Effector CD8-positive, alpha-beta T cell (primary cell): ENCODE data around the gene CRTAP.
"Not testable (repeated sequence)": the region's sequence is repeated elsewhere in the genome, so short reads cannot be mapped to it uniquely, and the experiment has no call there.

Experiments
- DNase-seq: peaks from one replicate; lab custom pipeline; 2025; lab: John Stamatoyannopoulos, UW

The CRTAP gene

DNA sequence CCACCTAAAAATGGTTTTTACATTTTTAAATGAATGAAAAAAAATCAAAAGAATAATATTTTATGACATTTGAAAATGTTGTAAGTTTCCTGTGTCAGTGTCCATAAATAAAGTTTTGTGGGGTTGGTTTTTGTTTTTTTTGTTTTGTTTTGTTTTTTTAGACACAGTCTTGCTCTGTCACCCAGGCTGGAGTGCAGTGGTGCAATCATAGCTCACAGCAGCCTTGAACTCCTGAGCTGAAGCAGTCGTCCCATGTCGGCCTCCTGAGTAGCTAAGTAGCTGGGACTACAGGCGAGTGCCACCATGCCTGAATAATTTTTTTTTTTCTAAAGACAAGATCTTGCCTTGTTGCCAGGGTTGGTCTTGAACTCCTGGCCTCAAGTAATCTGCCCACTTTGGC lies 14.1 kb upstream of the CRTAP start:
- DNase-seq, result no peak

DNA sequence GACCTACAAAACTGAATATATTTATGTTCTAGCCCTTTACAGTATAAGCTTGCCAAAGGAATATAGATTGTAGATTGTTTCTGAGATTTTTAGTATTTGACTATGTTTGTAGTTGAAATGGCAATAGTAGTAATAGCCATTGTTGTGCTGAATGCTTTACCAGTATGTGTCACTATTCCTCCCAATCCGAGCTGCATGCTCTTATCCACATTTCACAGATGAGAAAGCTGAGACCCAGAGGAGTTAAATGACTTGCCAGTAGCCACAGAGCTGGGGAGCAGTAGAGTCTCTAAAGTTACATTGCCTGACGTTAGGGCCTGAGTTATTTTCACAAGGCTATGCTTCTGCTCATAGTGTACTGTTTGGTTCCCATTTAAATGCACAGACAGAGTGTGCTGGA lies 13.6 kb upstream of the CRTAP start:
- no peak for DNase-seq

DNA sequence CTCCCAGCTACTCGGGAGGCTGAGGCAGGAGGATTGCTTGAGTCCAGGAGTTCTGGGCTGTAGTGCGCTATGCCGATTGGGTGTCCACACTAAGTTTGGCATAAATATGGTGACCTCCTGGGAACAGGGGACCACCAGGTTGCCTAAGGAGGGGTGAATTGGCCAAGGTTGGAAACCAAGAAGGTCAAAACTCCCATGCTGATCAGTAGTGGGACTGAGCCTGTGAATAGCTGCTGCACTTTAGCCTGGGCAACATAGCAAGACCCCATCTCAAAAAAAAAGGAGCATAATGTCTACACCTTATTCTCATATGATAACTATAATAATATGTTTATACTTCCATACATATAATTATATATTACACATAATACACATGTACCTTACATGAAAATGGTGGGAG lies 10.8 kb upstream of the CRTAP start:
- no peak for DNase-seq

DNA sequence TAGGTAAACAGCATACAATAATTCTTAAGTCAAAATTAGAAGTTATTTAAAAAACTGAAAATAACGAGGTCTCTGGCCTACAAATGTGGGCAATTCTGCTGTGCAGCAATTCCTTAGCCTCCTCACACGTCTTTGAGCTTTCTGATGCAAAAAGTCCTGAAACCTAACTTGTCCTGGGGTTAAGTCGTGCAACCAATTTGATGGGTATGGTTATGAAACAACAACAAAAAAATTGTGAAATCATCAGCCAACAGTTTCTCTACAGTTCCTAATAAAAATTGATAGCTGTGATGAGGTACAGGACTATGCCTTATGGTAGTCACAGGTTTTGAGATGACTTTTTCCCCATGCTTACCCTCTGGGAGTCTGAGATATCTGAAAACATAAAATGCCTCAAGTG lies 10.3 kb upstream of the CRTAP start:
- no peak for DNase-seq

DNA sequence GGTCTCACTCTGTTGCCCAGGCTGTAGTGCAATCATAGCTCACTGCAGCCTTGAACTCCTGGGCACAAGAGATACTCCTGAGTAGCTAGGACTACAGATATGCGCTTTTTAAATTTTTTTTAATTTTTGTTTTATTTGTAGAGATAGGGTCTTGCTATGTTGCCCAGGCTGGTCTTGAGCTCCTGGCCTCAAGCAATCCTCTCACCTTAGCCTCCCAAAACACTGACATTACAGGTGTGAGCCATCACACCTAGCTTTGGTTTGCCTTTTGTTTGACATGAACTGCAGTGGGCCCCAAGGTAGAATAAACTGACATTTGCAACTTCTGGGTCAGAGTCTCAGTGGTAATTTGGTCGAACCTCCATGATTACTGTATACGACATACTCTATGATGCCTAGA lies 9.0 kb upstream of the CRTAP start:
- no peak for DNase-seq

DNA sequence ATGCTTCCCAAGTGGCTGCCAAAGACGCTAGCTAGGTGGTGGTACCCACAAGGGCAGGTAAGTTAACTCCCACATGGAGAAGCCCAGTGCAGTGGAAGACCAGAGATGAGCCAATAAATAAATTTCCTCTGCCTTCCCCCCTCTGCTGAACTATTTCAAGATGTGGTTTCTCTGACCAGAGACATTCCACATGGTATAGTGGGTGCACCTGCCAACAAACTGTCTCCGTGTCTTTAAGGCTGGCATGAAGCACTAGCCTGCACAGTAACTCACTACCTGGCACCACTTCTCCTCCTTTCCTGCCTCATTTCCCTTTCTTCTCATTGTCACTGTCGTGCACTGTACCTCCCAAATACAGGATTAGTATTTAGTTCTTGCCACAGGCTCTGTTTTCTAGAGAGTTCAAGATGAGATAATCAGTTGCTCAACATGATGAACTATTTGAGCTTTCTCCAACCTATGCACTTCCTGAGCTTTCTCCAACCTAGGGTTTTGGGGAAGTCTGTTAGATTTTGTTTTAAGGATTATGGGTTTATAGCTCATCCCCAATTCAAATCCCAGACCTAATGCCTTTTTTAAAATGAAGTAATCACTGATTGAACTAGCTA lies 8.4 kb upstream of the CRTAP start:
- no peak for DNase-seq

DNA sequence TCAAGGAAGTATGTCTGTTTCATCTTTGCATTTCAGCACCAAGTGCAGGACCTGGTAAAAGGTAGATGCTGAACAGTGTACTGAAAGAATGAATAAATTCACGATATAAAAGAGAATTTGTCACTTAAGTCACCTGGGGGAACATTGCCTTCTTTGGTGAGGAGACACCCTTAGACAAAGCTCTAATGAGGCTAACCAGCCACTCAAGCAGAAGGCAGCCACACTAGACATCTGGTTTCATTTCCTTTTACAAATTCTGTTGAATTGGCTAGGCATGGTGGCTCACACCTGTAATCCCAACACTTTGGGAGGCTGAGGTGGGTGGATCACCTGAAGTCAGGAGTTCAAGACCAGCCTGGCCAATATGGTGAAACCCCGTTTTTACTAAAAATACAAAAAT lies 7.0 kb upstream of the CRTAP start:
- not testable (repeated sequence) for DNase-seq

DNA sequence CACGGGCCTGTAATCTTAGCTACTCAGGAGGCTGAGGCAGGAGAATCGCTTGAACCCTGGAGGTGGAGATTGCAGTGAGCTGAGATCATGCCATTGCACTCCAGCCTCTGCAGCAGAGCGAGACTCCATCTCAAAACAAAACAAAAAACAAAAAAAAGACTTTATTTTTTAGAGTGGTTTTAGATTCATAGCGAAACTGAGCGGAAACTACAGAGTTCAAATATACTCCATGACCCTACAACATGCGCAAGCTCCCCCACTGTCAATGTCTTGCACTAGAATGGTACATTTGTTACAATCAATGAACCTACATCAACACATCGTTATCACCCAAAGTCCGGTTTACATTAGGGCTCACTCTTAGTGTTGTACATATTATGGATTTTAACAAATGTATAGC lies 2.2 kb upstream of the CRTAP start:
- DNase-seq, result no peak

DNA sequence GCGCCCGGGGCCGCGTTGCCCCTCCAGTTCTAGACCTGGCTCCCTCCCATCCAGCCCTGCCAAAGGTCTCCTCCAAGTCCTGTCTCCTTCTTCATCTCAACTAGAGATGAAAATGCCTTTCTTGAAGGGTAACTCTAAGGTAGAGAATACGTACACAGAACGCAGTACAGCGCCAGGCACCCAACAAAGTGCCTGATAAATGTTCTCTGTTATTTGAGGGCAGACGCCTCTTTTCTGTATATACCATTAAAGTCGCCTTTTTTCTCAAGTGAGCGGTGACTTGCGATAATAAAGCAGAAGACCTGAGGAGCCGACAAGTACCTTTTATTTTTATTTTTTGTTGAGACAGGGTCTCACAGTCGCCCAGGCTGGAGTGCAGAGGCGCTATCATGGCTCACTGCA lies 809 bp downstream of the CRTAP start:
- no peak for DNase-seq

DNA sequence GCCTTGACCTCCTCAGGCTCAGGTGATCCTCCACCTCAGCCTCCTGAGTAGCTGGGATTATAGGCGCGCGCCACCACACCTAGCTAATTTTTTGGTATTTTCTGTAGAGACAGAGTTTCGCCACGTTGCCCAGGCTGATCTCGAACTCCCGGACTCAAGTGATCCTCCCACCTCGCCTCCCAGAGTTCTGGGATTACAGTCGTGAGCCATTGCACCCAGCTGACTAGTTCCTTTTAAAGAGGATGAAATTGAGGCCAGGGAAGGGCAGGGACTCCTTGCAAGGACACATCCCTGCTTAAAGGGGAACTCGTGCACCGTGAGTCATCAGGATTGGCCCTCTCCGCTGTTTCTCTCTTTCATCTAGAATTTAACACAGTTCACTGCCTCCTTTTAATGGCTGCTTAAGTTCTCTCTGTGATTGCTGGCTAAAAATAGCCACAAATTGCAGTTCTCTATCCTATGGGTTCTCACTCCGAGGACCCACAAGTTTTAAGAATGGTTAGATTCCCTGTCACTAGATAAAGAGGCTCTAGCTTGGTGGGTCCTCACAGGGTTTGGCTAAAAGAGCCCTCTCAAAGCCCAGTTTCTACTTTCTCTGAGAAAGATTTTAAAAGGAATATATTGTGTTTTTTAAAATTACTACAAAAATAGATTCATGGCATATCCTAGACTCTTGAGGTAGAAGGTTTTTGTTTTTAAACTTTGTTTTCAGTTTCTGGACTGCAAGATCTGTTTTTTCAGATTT lies 1.4 kb downstream of the CRTAP start:
- DNase-seq, result no peak

DNA sequence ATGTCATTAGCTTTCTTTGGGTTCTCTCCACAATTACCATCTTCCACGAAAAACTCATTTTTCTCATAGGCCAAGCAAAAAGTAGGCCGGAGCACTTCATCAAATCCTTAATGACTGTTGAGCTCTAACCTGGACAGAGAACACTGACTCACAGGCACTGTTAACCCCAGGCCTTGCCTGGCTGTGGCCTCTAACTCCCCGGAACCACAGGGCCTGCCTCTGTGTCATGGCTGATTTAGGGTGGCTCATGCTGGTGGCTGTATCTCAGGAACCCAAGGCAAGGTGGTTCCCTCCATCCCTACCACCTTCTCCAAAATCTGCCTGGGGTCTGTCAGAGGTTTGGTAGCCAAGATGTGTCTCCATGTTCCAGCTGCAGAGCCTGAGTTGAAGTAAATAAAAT lies 3.6 kb downstream of the CRTAP start:
- DNase-seq, result no peak

DNA sequence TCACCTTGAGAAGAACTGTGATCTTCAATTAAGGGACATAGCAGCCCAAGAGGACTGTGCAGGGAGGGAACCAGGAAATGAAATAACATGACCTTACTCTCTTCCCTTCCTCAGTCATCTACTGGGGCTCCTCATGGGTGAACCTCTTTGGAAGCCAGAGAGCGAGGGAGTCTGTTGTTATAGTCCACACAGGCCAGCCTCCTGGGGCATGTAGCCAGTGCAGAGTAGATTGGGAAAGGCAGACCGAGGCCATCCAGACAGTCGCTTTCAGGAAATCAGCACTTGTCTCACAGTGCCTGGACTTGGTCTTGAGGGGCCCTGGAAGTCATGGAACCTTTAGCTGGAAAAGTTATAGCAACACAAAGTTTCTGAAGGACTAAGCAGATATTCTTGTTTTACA lies 6.1 kb downstream of the CRTAP start:
- no peak for DNase-seq

DNA sequence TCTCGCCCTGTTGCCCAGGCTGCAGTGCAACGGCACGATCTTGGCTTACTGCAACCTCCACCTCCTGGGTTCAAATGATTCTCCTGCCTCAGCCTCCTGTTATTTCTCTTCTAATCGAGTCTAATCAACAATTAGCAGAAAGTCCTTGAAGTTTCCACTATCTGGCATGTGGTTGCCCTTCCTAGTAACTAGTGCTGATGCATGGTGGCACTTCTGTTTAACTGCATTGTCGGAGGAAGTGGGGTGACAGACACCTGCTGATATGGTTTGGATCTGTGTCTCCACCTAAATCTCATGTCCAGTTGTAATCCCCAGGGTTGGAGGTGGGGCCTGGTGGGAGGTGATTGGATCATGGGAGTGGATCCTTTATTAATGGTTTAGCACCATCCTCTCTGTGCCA lies 9.2 kb downstream of the CRTAP start:
- no peak for DNase-seq

DNA sequence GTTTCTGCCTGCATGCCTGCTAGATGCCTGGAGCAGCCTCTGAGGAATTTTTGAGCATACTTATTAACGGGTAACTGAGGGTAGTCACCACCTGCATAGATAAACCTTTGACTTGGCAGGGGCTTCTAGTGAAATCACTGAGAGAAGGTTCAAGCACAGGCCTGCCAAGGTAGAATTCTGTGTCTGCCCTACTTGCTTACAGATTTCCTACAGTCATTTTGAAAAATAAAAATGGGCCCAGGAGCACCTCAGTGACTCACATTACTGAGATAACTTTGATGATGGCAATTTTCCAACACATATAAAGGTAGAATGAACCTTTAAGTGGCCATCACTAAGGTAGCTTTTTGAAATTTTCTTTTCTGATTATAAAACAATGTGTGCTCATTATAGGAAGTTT lies 10.8 kb downstream of the CRTAP start:
- no peak for DNase-seq

DNA sequence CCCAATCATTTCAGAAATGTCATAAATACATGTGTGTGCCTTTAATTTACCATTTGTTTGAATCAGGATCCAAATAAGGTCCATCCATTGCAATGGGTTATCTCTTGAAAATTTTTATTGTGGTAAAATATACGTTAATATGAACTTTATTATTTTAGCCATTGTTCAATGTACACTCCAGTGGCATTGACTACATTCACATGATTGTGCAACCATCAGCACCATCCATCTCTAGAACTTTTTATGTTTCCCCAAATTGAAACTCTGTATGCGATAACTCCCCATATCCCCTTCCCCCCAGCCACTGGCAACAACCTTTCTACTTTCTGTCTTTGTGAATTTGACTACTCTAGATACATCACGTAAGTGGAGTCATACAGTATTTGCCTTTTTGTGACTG lies 12.0 kb downstream of the CRTAP start:
- no peak for DNase-seq

DNA sequence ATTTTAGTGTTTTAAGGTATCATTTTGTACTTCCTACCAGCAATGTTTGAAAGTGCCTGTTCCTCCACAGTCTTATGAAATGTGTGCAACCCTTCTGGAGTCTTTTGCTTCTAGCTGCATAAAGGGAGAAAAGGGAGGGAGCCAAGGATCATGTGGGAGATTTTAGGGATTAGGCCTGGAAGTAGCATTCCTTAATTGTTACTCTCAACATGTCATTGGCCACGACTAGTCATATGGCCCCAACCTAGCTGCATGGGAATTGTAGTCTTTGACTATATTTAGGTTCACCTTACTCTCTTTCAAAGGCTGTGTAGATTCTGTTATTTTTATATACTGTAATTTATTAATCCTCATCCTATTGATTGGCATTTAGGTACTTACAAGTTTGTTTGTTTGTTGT lies 14.9 kb downstream of the CRTAP start:
- DNase-seq, result no peak

DNA sequence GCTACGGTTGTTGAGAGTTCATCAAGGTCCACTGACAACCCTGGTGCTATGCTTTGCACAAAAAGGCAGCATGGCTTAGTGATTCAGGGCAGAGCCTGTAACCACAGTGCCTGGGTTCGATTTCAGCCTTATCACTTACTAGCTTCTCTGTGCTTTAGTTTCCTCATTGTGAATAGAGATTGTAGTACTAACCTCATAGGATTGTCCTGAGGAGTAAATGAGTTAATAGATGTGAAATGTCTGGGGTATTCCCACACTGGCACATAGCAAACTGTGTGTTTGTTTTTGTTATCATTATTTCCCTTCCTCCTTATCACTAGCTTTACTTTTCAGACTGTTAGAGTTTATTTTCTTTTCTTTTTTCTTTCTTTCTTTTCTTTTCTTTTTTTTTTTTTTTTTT lies 16.3 kb downstream of the CRTAP start:
- DNase-seq, result no peak

DNA sequence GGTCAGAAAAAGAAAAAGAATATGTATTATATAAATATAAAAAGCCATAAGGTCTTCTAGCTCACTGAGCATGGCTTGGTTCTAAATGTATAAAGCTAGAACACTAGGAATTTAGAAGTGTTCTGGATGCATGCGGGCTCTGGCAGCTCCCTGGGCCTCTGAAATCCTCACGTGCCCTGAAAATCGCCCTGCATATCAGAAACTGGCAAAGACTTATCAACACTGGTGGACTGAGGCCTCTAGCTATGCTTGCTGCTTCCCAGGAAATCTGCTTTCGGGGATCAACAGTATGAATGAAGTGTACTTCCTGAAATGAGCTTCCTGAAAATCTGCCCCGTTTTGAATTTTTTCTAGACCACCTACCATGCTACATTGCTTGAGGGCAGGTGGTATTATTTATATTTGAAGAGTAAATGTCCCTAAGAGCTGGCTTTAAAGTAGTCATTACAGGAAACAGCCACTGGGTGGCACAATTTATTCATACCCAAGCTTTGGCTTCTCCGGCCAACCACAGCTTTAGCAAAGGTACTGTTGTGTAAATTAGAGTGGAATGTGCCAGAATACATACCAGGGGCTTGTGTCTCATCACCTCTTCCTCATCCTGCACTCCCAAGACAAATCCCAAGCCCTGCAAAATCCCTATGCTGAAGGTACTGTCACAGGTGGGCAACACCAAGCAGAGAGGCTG lies 17.7 kb downstream of the CRTAP start:
- no peak for DNase-seq

DNA sequence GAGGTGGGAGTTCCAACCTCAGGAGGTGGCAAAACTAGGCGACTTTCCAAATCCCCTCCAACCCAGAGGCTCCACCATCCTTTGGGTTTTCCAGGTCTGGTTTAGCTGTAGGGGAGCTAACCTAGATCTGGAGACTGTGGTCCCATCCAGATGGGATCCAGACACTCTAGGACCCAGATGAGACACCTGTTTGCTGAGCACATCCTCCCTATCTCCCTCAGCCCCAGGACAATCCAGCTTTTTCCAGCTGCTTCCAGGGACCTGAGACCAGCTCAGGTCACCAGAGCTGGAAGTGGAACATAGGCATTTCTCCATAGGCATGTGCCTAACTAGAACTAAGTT lies 18.2 kb downstream of the CRTAP start:
- DNase-seq, result no peak

DNA sequence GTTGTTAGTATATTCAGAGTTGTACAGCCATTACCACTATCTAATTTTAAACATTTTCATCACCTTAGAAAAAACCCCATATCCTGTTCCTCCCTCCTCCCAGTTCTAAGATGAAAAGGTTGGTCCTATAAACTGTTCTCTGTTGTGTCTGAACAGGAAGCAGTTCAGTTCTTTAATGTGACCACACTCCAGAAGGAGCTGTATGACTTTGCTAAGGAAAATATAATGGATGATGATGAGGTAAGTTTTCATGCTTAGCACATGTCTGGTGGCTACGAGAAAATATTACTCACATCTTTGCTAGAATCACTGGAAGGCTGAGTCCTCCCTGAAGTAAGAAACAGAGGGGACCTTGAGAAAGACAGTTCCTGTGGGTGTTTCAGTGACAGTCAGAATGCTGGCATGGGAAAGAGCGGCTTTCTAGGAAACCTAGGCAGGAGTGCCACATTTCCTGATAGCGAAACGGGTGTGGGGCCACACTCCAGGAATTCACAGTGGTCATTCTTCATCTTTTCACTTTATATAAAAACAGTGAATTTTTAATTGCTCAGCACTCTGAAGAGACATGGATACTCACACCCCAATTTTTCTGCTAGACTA lies 20.3 kb downstream of the CRTAP start:
- DNase-seq, result no peak

DNA sequence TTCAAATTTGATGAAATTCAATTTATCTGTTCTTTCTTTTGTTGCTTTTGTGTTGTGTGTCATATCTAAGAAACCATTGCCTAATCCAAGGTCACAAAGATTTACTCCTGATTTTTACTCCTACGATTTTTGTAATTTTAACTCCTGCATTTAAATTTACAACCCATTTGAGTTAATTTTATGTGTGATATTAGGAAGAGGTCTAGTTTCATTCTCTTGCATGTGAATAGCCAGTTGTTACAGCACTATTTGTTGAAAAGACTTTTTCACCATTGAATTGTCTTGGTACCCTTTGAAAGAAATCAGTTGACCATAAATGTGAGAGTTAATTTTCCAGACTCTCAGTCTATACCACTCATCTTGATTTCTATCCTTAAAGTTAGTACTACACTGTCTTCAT lies 23.9 kb downstream of the CRTAP start:
- DNase-seq, result no peak

DNA sequence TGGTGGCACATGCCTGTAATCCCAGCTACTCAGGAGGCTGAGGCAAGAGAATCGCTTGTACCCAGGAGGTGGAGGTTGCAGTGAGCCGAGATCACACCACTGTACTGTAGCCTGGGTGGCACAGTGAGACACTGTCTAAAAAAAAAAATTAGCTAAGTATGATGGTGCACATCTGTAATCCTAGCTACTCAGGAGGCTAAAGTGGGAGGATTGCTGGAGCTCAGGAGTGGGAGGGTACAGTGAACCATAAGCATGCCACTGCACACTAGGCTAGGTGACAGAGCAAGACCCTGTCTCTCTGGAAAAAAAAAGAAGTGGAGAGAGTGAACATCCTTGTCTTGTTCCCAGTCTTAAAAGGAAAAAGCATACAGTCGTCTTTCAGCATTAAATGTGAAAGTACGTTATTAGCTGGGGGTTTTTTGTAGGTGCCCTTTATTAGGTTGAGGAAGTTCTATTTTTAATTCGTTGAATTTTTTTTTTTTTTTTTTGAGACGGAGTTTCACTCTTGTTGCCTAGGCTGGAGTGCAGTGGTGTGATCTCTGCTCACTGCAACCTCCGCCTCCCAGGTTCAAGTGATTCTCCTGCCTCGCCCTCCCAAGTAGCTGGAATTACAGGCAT lies 25.3 kb downstream of the CRTAP start:
- not testable (repeated sequence) for DNase-seq

DNA sequence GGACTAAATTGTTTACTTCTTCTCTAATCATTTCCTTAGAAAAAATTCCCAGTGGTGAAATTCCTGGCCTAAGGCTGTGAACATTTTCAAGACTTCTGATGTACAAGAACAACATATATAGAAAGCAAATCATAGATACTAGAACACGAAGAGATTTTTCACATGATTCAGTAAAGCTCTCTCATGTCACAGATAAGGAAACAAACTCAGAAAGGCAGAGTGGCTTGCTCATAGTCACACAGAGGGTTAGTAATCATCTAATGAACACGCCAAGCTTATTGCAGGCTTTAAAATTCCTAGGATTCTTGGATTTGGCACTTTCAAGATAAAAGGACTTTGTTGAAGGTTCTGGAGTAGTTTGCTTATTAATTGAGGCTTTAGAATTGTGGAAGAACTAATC lies 26.2 kb downstream of the CRTAP start:
- DNase-seq, result no peak
